Trophoblast cell (in vitro differentiated cells and primary cell): ENCODE results near the gene CRYBG2.
A peak's percentile ranks its signal among the peaks of the same experiment; 100 is the strongest.

ENCODE experiments used
- DNase-seq, 2 donors: peaks; one replicate each; pipeline ENCODE4 v3.0.0-alpha.2; 2016
- H2AFZ ChIP-seq: 2 replicates; pipeline ENCODE4 v1.6.1; 2013; ENCODE audit warnings: low read length, moderate library complexity, mild to moderate bottlenecking; ENCODE audit not compliant: insufficient read depth, poor library complexity
- H2AK5ac ChIP-seq: 2 replicates; pipeline ENCODE4 v1.6.1; 2013; ENCODE audit warnings: mild to moderate bottlenecking, low read length
- H2BK120ac ChIP-seq: 2 replicates; pipeline ENCODE4 v1.6.1; 2013; ENCODE audit warnings: low read length, mild to moderate bottlenecking, moderate library complexity; ENCODE audit not compliant: insufficient read depth, poor library complexity
- H2BK12ac ChIP-seq: 2 replicates; pipeline ENCODE4 v1.6.1; 2013; ENCODE audit warnings: mild to moderate bottlenecking, low read length, moderate library complexity
- H2BK5ac ChIP-seq: 2 replicates; pipeline ENCODE4 v1.6.1; 2013; ENCODE audit warnings: low read length, low read depth, moderate library complexity, mild to moderate bottlenecking; ENCODE audit not compliant: poor library complexity
- H3K14ac ChIP-seq: 2 replicates; pipeline ENCODE4 v1.6.1; 2013; ENCODE audit warnings: mild to moderate bottlenecking, low read length
- H3K18ac ChIP-seq: 2 replicates; pipeline ENCODE4 v1.6.1; 2013; ENCODE audit warnings: mild to moderate bottlenecking, low read length
- H3K23ac ChIP-seq: 2 replicates; pipeline ENCODE4 v1.6.1; 2013; ENCODE audit warnings: low read length
- H3K27ac ChIP-seq: 2 replicates; pipeline ENCODE4 v1.5.1; 2013; ENCODE audit warnings: low read depth, mild to moderate bottlenecking, inconsistent platforms, low read length, moderate library complexity
- H3K27me3 ChIP-seq: 2 replicates; pipeline ENCODE4 v1.6.1; 2013; ENCODE audit warnings: inconsistent platforms, mild to moderate bottlenecking, low read length, moderate library complexity; ENCODE audit not compliant: insufficient read depth
- H3K36me3 ChIP-seq, 2 experiments: 1 replicate in 1 of 2; 2 replicates in 1 of 2; pipeline ENCODE4 v1.6.1; 2013; ENCODE audit warnings: low read length in 2 of 2, mild to moderate bottlenecking in 2 of 2, moderate library complexity in 1 of 2; ENCODE audit not compliant: insufficient read depth in 2 of 2, control insufficient read depth in 1 of 2
- H3K4ac ChIP-seq: 2 replicates; pipeline ENCODE4 v1.6.1; 2013; ENCODE audit warnings: low read depth, mild to moderate bottlenecking, low read length, moderate library complexity
- H3K4me1 ChIP-seq, 2 experiments: 1 replicate in 1 of 2; 2 replicates in 1 of 2; pipeline ENCODE4 v1.6.1; 2013; ENCODE audit warnings: low read length in 2 of 2, mild to moderate bottlenecking in 2 of 2, moderate library complexity in 1 of 2; ENCODE audit not compliant: insufficient read depth in 2 of 2, control insufficient read depth in 1 of 2
- H3K4me2 ChIP-seq: 2 replicates; pipeline ENCODE4 v1.6.1; 2013; ENCODE audit warnings: inconsistent platforms, mild to moderate bottlenecking, low read length, moderate library complexity
- H3K4me3 ChIP-seq: 2 replicates; pipeline ENCODE4 v1.5.1; 2013; ENCODE audit warnings: mild to moderate bottlenecking, low read depth, low read length, inconsistent platforms
- H3K79me1 ChIP-seq: one replicate; pipeline ENCODE4 v1.6.1; 2013; ENCODE audit warnings: low read length
- H3K79me2 ChIP-seq: 2 replicates; pipeline ENCODE4 v1.6.1; 2013; ENCODE audit warnings: low read length, mild to moderate bottlenecking; ENCODE audit not compliant: control insufficient read depth, insufficient read depth, poor library complexity
- H3K9ac ChIP-seq: 2 replicates; pipeline ENCODE4 v1.6.1; 2013; ENCODE audit warnings: mild to moderate bottlenecking, low read length
- H3K9me3 ChIP-seq: 2 replicates; pipeline ENCODE4 v1.6.1; 2013; ENCODE audit warnings: low read depth, mild to moderate bottlenecking, control low read depth, inconsistent platforms, low read length; ENCODE audit not compliant: insufficient read depth
- H4K12ac ChIP-seq: 2 replicates; pipeline ENCODE4 v1.6.1; 2013; ENCODE audit warnings: low read depth, mild to moderate bottlenecking, low read length, moderate library complexity
- H4K8ac ChIP-seq: 2 replicates; pipeline ENCODE4 v1.6.1; 2013; ENCODE audit warnings: low read depth, mild to moderate bottlenecking, low read length, moderate library complexity
- H4K91ac ChIP-seq: one replicate; pipeline ENCODE4 v1.6.1; 2013; ENCODE audit warnings: low read depth, mild to moderate bottlenecking, low read length, moderate library complexity
- WGBS: extraction: QIAGEN DNeasy Blood & Tissue Kit; methylation state at CpG from one replicate; pipeline ENCODE4 v1.1.7; 2013; ENCODE audit warnings: missing lambda C conversion rate; ENCODE audit not compliant: insufficient read length, insufficient coverage; ENCODE audit errors: extremely low coverage; 5-methylcytosine and 5-hydroxymethylcytosine counted together

Gene CRYBG2

GRCh38 chr1:26297057-26297790 lies 56.7 kb downstream of the CRYBG2 start:
- H3K14ac ChIP-seq, result peak overlapping the region; percentile 69
- peak overlapping the region; percentile 27 for H2BK12ac ChIP-seq
- H3K23ac ChIP-seq, result no peak overlapping the region
- H3K9me3 ChIP-seq, result no peaks in the 10 kb centered on the region
- H3K18ac ChIP-seq, result peak overlapping the region; percentile 72
- peaks cover 3 to 16% of the 10 kb centered on the region in 2 experiments for H3K4me1 ChIP-seq
- H2AFZ ChIP-seq, result no peak overlapping the region
- no CpG with 5 or more reads among the region's 12 CpGs for WGBS
- peaks cover 1 to 7% of the 10 kb centered on the region in 2 experiments for H3K36me3 ChIP-seq
- H3K79me1 ChIP-seq, result peaks cover 7% of the 10 kb centered on the region
- H4K8ac ChIP-seq, result no peak overlapping the region
- H2BK5ac ChIP-seq, result peak overlapping the region; percentile 24
- H2BK120ac ChIP-seq, result peak overlapping the region; percentile 72
- H2AK5ac ChIP-seq, result peak overlapping the region; percentile 91
- no peak overlapping the region for H4K12ac ChIP-seq
- H3K4ac ChIP-seq, result no peak overlapping the region
- H3K9ac ChIP-seq, result no peak overlapping the region
- no peak overlapping the region for H3K4me2 ChIP-seq
- no peak overlapping the region for H3K4me3 ChIP-seq
- no peak overlapping the region for H3K27ac ChIP-seq
- DNase-seq, result no peak
- no peaks in the 10 kb centered on the region for H3K79me2 ChIP-seq
- H4K91ac ChIP-seq, result peak overlapping the region; percentile 87
- no peaks in the 10 kb centered on the region for H3K27me3 ChIP-seq

GRCh38 chr1:26296340-26297056 lies 57.4 kb downstream of the CRYBG2 start:
- no CpG with 5 or more reads among the region's 16 CpGs for WGBS
- Histone ChIP-seq H3K27ac (no peak overlapping the region), H3K4me3 (no peak overlapping the region), H3K4me1 (peaks cover 3 to 16% of the 10 kb centered on the region in 2 experiments), H3K9me3 (no peaks in the 10 kb centered on the region), H4K8ac (no peak overlapping the region), H3K79me2 (no peaks in the 10 kb centered on the region), H3K36me3 (peaks cover 1 to 7% of the 10 kb centered on the region in 2 experiments), H3K4me2 (no peak overlapping the region), H3K23ac (no peak overlapping the region), H3K14ac (no peak overlapping the region), H4K91ac (peak overlapping the region; percentile 45), H3K4ac (no peak overlapping the region), H2BK5ac (no peak overlapping the region), H3K79me1 (peaks cover 7% of the 10 kb centered on the region), H3K27me3 (no peaks in the 10 kb centered on the region), H2AFZ (no peak overlapping the region), H2BK12ac (no peak overlapping the region), H3K18ac (no peak overlapping the region), H3K9ac (no peak overlapping the region), H2BK120ac (no peak overlapping the region), H2AK5ac (no peak overlapping the region), H4K12ac (no peak overlapping the region)
- DNase-seq, result peak; percentile 80 to 83

GRCh38 chr1:26295194-26296138 lies 58.5 kb downstream of the CRYBG2 start:
- peaks cover 7 to 22% of the 10 kb centered on the region in 2 experiments for H3K4me1 ChIP-seq
- no peak overlapping the region for H2AK5ac ChIP-seq
- no peak overlapping the region for H3K14ac ChIP-seq
- no peak overlapping the region for H3K4me3 ChIP-seq
- peaks cover 7% of the 10 kb centered on the region for H3K79me1 ChIP-seq
- H3K4me2 ChIP-seq, result no peak overlapping the region
- H2BK120ac ChIP-seq, result no peak overlapping the region
- H4K8ac ChIP-seq, result no peak overlapping the region
- no peaks in the 10 kb centered on the region for H3K27me3 ChIP-seq
- no peak overlapping the region for H4K91ac ChIP-seq
- no peaks in the 10 kb centered on the region for H3K79me2 ChIP-seq
- H3K9me3 ChIP-seq, result no peaks in the 10 kb centered on the region
- no peak overlapping the region for H3K4ac ChIP-seq
- DNase-seq, result peak in 1 of 2 donors; percentile 47
- H4K12ac ChIP-seq, result no peak overlapping the region
- no peak overlapping the region for H3K23ac ChIP-seq
- H2BK5ac ChIP-seq, result no peak overlapping the region
- H2BK12ac ChIP-seq, result no peak overlapping the region
- H3K36me3 ChIP-seq, result peaks cover 1 to 7% of the 10 kb centered on the region in 2 experiments
- H3K27ac ChIP-seq, result no peak overlapping the region
- no peak overlapping the region for H3K9ac ChIP-seq
- no peak overlapping the region for H2AFZ ChIP-seq
- H3K18ac ChIP-seq, result no peak overlapping the region
- no CpG with 5 or more reads among the region's 22 CpGs for whole genome bisulfite sequencing

GRCh38 chr1:26293911-26294463 lies 59.9 kb downstream of the CRYBG2 start:
- H2BK5ac ChIP-seq, result no peak overlapping the region
- no peak overlapping the region for H2BK12ac ChIP-seq
- H3K4me1 ChIP-seq, result peaks cover 7 to 23% of the 10 kb centered on the region in 2 experiments
- H2AK5ac ChIP-seq, result no peak overlapping the region
- DNase-seq, result peak in 1 of 2 donors; percentile 29
- no peaks in the 10 kb centered on the region for H3K9me3 ChIP-seq
- H4K12ac ChIP-seq, result no peak overlapping the region
- H2BK120ac ChIP-seq, result no peak overlapping the region
- H3K9ac ChIP-seq, result no peak overlapping the region
- H2AFZ ChIP-seq, result no peak overlapping the region
- H3K36me3 ChIP-seq, result peaks cover 1 to 7% of the 10 kb centered on the region in 2 experiments
- H3K14ac ChIP-seq, result no peak overlapping the region
- H3K27me3 ChIP-seq, result no peaks in the 10 kb centered on the region
- H3K4me2 ChIP-seq, result no peak overlapping the region
- no peak overlapping the region for H4K91ac ChIP-seq
- no peak overlapping the region for H3K4me3 ChIP-seq
- H3K79me2 ChIP-seq, result no peaks in the 10 kb centered on the region
- peaks cover 7% of the 10 kb centered on the region for H3K79me1 ChIP-seq
- no peak overlapping the region for H3K23ac ChIP-seq
- H3K18ac ChIP-seq, result no peak overlapping the region
- no peak overlapping the region for H3K4ac ChIP-seq
- no CpG with 5 or more reads among the region's 11 CpGs for WGBS
- no peak overlapping the region for H4K8ac ChIP-seq
- H3K27ac ChIP-seq, result no peak overlapping the region
